Measurements from ENCODE around the gene CDH4.

CDH4 gene

GRCh38 chr20:61623451-61623850, 371.4 kb downstream of the CDH4 start:
- DNase-seq, result no peak

DNA sequence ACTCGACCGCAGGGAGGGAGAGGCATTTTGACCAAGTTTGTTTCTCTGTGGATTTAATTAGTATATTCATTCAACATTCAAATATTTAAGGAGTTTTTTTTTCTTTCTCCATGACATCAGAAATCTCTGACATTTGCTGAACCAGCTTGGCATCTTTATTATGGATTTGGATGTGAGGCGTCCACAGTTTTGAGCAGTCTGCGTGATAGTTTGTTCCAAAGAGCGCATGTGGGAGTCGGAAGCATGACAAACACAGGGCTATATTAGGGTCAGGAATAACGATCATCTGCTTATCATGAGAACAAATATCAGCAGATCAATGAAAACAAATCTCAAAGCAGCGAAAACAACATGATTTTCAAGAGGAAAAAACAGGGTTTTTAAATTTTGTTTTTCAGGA, 373.2 kb downstream of the CDH4 start:
- DNase-seq, result no peak

GRCh38 chr20:61626412-61626811, 374.4 kb downstream of the CDH4 start:
- no peak for DNase-seq

DNA sequence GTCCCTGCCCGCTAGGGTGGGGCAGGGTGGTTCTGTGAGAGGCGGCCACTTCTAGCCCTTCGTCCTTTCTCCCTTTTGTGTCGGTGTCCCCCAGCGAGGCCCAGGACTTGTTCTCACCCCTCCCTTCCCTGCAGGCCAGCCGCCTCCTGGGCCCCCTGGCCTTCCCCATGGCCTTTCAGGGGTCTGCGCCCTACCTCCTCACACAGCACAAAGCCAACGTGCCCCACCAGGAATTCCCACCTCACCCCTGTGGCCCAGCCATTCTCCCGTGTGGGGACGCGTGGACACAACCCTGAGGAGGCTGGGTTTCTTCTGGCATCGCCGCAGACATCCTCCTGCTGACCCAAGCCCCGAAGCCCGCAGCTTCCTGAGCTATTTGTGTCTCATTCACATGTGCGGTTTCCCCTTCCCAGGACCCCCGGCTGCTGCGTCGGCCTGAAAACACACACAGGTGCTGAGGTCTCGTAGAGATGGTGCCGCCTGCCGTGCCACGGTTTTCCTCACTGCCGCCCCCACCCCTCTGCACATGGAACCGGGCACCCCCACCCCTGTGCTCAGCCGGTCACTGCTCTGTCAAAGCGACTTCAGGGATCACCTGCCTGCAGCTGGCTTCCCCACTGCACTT, 375.8 kb downstream of the CDH4 start:
- DNase-seq, result no peak

- no peak for DNase-seq
These were observed 376.4 kb downstream of the CDH4 start for GRCh38 chr20:61628480-61628879.

DNA sequence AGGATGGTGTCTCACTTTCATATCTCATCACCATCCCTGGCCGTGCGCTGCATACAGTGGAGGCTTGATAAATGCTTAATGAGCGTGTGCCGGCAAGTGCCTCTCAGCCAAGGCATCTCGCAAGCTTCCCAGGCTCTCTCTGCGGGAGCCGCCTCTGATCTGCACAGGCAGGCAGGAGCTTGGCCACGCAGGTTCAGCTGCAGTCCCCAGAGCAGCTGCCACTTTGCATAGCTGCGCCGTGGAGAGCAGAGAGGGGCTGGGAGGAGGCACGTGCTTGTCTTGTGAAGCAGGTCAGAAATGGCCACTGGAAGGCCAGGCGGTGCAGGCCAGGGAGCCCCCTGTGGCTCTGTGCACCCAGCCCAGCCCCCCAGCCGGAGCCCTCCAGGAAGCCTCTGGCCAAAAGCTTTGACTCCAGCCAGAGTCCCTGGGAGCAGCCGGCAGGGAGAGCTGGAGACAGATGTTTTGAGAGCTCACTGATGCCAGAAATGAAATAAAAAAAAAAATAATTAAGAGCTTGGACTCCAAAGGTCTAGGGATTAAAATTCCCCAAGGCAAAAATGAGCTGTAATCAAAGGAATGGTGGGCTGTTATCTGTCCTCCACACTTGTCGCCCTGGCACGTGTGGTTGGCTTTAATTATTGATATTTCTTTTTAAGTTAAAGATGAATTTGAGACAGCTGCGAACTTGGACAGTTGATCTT, 377.0 kb downstream of the CDH4 start:
- no peak for DNase-seq

- no peak for DNase-seq
These were observed 377.7 kb downstream of the CDH4 start for GRCh38 chr20:61629602-61630390.

DNA sequence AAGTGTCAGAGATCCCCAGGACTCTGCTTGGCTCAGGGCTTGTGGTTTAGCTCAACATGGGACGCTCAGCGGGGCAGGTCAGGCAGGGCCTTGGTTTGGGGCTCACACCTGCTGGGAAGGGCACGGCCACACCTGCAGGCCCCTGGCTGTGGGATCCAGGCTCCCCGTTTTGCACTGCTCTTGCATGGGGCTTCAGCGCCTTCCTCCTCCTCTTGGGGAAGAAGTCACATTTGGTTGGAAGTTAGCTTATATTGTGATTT, 378.3 kb downstream of the CDH4 start:
- DNase-seq, result no peak

DNA sequence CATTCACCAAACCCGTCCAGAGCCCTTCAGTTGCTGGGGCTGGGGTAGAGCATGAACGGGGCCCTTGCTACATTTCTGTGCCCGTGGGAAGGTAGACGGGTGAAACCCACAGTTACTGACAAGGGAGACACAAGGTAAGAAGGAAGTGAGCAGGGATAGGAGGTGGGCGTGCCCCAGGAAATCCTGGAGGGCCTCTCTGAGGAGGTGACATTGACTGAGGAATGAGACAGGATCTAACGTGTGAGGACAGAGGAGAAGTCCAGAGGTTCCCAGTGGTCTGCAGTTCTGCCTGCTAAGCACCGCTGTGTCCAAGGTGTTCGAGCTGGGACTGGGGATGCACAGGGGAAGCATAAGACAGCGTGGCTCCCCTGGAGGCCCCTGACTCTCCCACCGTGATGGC, 378.8 kb downstream of the CDH4 start:
- DNase-seq, result no peak

- DNase-seq, result no peak
These were observed 379.7 kb downstream of the CDH4 start for GRCh38 chr20:61631751-61632150.

GRCh38 chr20:61633004-61633403, 380.9 kb downstream of the CDH4 start:
- DNase-seq, result no peak

DNA sequence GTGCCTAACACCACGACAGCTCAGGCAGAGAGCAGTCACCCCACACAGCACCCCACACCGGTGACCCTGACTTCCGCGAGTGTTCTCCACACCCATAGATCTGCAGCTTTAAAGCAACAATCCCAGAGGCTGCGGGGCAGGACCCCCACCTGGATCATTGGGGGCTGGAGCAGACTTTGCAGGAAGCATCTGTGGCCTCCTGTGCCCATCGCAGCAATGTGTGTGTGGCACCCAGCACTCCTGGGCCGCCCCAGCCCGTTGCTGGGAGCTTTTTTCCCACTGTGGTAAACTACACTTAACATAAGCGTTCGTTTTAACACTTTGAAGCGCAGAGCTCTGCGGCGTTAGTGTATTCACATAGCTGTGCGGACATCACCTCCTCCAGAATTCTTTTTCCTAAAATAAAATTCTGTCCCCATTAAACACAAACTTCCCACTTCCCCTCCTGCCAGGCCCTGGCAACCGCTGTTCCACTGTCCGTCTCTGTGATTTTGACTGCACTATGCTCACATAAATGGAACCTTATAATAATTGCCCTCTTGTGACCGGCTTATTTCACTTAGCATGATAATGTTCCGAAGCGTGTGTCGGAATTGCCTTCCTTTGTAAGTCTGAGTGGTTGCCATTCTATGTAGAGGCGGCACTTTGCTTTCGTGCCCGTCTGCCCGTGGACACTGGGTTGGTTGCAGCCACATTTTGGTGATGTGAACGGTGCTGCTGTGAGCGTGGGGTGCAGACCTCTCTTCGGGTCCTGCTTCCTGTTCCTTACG, 382.5 kb downstream of the CDH4 start:
- DNase-seq, result no peak

- no peak for DNase-seq
These were observed 383.8 kb downstream of the CDH4 start for GRCh38 chr20:61635721-61636455.

DNA sequence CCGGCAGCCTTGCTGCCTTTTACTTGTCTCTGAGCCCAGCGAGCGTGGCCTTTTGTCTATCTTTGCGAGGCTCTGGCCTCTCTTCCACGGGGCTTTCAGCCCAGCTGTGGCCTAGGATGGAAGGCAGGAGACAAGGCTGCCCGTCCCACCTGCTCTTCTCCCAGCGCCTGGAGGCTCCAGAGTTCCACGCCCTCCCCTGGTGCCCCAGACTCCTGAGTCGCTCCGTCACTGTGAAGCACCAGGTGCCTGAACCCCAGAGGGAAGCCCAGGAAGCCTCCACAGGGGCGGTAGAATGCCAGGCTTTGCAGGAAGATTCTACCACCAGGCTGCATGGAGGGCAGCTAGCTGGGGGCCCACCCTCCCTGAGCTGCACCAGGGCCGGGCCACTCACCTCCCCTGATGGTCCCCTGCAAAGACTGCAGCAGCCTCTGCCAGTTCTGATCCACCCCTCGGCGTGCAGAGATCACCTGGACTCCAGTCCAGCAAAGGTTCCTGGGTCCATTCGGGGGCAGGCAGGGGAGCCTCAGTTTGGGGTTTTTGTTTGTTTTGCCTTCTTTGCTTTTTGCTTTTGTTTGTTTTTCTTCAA, 384.6 kb downstream of the CDH4 start:
- no peak for DNase-seq

GRCh38 chr20:61638802-61639585, 386.9 kb downstream of the CDH4 start:
- DNase-seq, result no peak

- no peak for DNase-seq
These were observed 388.2 kb downstream of the CDH4 start for GRCh38 chr20:61640131-61640870.

DNA sequence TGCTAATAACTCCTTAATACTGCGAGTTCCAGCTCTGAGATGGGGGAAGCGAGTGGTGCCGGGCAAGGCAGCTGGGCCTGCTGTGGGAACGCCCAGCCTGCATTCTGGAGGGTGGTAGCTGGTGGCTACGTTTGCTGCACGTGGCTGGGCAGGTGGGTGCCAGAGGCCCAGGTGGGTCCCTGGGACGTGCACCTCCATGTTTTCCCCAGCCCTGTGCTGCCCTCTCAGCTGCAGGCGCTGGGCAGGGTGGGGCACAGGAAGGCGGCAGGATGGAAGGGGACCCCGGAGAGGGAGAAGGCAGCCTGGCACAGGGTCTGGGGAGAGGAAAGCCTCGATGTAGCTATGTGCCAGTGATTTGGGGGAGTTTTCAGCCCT, 388.8 kb downstream of the CDH4 start:
- no peak for DNase-seq

GRCh38 chr20:61643656-61644377, 391.8 kb downstream of the CDH4 start:
- DNase-seq, result no peak

- DNase-seq, result no peak
These were observed 392.5 kb downstream of the CDH4 start for GRCh38 chr20:61644378-61645076.

DNA sequence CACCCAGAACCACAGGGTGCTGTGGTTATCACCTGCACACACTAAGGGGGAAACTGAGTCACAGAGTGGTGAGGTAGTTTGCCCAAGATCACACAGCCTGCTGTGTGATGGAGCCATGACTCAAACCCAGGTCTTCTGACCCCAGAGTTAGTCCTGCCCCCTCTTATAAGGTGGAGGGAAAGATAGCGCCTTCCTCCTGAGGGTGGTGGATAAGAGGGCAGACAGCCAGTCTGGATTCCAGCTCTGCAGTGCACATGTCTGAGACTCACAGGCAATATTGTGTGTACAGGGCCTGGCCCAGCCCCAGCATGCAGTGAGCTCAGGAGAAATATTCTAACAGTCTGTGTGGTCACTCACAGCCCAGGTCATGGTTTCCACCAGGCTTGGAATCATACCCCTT, 393.7 kb downstream of the CDH4 start:
- DNase-seq, result no peak

Data from NCI-H2107 (cell line).